Measurements from ENCODE around the gene RFK. TPM values are rescaled to one million over a fixed set of nuclear protein-coding genes. Genes with fewer than 3 reads are reported as not detected.

The RFK gene
- total and polyA plus RNA-seq, 4 donors: 9.4 to 25.0 (median 18.5) TPM

DNA sequence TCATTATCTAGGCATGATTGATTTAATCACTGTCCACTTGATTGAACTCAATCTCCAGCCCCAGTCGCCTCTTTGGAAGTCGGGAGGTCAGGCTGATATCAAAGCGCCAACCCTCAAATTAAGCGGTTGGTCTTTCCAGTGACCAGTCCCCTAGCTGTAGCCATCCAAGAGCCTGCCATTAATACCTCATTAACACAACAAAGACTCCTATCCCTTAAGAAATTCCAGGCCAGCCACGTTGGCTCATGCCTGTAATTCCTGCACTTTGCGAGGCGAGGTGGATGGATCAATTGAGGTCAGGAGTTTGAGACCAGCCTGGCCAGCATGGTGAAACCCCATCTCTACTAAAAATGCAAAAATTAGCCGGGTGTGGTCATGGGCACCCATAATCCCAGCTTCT is 37.4 kb upstream of the RFK start:
- no peak for ATAC-seq (ENCODE audit: low FRiP score)
- H3K4me3 ChIP-seq (ENCODE audit: low read length in 2 of 2): no peak overlapping the region
- intact Hi-C loops (cut with DNase I): no loop called here

DNA sequence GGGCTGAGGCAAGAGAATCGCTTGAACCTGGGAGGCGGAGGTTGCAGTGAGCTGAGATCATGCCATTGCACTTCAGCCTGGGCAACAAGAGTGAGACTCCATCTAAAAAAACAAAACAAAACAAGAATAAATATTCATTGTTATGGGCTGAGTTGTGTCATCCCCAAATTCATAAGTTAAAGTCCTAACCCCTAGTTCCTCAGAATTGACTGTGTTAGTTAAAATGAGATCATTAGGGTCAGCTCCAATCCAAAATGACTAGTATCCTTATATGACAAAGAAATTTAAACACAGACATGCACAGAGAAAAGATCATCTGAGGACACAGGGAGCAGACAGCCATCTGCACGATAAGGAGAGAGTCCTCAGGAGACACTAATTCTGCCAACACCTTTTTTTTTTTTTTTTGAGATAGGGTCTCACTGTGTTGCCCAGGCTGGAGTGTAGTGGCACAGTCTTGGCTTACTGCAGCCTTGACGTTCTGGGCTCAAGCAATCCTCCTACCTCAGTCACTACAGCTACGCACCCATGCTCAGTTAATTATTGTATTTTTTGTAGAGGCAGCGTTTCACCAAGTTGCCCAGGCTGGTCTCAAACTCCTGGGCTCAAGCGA is 32.7 kb upstream of the RFK start:
- intact Hi-C loops (cut with DNase I): no loop called here
- Histone ChIP-seq H3K27ac (ENCODE audit: low read depth in 1 of 2, low read length in 2 of 2) (no peak overlapping the region), H3K27me3 (ENCODE audit: control insufficient read depth in 1 of 2, insufficient read depth in 2 of 2, low read length in 1 of 2) (no peaks in the 10 kb centered on the region), H3K4me3 (ENCODE audit: low read length in 2 of 2) (no peak overlapping the region), H3K36me3 (ENCODE audit: control insufficient read depth in 1 of 2, insufficient read depth in 2 of 2, low read length in 1 of 2) (no peaks in the 10 kb centered on the region), H3K9me3 (ENCODE audit: control insufficient read depth, low read length) (no peaks in the 10 kb centered on the region), H3K4me1 (ENCODE audit: control insufficient read depth in 1 of 2, insufficient read depth in 2 of 2, low read length in 2 of 2) (no peaks in the 10 kb centered on the region)
- ATAC-seq (ENCODE audit: low FRiP score): no peak
- DNase-seq: no peak
- WGBS, 2 donors: 80 to 82% methylated on average over 7 of the region's 7 CpGs

More for the DNA sequence above, 37.4 kb upstream of the RFK start:
- DNase-seq: no peak
- Histone ChIP-seq H3K9me3 (ENCODE audit: control insufficient read depth, low read length) (no peaks in the 10 kb centered on the region), H3K4me1 (ENCODE audit: control insufficient read depth in 1 of 2, insufficient read depth in 2 of 2, low read length in 2 of 2) (no peaks in the 10 kb centered on the region), H3K27ac (ENCODE audit: low read depth in 1 of 2, low read length in 2 of 2) (no peak overlapping the region), H3K27me3 (ENCODE audit: control insufficient read depth in 1 of 2, insufficient read depth in 2 of 2, low read length in 1 of 2) (no peaks in the 10 kb centered on the region), H3K36me3 (ENCODE audit: control insufficient read depth in 1 of 2, insufficient read depth in 2 of 2, low read length in 1 of 2) (no peaks in the 10 kb centered on the region)
- 76 to 80% methylated on average over 8 of the region's 8 CpGs for WGBS, 2 donors

DNA sequence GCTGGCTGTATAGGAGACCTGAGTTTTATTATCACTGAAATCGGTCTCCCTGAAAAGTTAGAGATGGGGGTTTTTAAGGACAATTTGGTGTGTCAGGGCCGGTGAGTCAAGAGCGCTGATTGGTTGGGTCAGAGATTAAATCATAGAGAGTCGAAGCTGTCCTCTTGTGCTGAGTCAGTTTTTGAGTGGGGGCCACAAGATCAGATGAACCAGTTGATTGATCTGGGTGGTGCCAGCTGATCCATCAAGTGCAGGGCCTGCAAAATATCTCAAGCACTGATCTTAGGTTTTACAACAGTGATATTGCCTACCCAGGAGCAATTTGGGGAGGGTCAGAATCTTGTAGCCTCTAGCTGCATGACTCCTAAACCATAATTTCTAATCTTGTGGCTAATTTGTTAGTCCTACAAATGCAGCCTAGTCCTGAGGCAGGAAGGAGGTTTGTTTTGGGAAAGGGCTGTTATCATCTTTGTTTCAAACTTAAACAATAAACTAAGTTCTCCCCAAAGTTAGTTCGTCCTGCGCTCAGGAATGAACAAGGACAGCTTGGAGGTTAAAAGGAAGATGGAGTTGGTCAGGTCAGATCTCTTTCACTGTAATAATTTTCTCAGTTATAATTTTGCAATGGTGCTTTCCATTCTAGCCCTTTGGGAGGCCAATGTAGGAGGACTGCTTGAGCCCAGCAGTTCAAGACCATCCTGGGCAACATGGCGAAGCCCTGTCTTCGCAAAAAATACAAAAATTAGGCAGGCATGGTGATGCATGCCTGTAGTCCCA is 31.6 kb upstream of the RFK start:
- no peaks in the 10 kb centered on the region for H3K27me3 ChIP-seq (ENCODE audit: control insufficient read depth in 1 of 2, insufficient read depth in 2 of 2, low read length in 1 of 2)
- intact Hi-C loops (cut with DNase I): no loop called here
- DNase-seq (no peak), ATAC-seq (ENCODE audit: low FRiP score) (no peak)
- H3K9me3 ChIP-seq (ENCODE audit: control insufficient read depth, low read length): no peaks in the 10 kb centered on the region
- H3K36me3 ChIP-seq (ENCODE audit: control insufficient read depth in 1 of 2, insufficient read depth in 2 of 2, low read length in 1 of 2): no peaks in the 10 kb centered on the region
- WGBS, 2 donors: 91 to 92% methylated on average over 8 of the region's 8 CpGs
- no peaks in the 10 kb centered on the region for H3K4me1 ChIP-seq (ENCODE audit: control insufficient read depth in 1 of 2, insufficient read depth in 2 of 2, low read length in 2 of 2)
- no peak overlapping the region for H3K27ac ChIP-seq (ENCODE audit: low read depth in 1 of 2, low read length in 2 of 2)
- H3K4me3 ChIP-seq (ENCODE audit: low read length in 2 of 2): no peak overlapping the region

DNA sequence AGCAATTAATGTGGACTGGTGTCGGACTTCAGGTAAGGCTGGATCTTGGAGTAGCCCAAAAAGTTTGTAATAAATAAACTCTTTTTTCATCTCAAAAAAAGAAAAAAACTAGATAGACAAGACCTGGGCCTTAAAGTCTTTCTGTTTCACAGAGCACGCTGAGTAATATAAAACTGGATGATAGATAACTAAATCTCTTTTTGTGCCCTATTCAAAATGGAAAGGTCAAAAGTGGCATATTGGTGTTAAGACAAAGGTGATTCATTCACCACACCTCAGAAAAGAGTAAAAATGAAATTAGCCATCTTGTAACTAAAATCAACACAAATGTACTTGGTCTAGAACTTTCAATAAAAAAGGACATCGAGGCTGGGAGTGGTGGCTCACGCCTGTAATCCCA is 30.3 kb upstream of the RFK start:
- no peak overlapping the region for H3K27ac ChIP-seq (ENCODE audit: low read depth in 1 of 2, low read length in 2 of 2)
- WGBS, 2 donors: 95 to 96% methylated on average over 4 of the region's 4 CpGs
- H3K9me3 ChIP-seq (ENCODE audit: control insufficient read depth, low read length): no peaks in the 10 kb centered on the region
- H3K4me1 ChIP-seq (ENCODE audit: control insufficient read depth in 1 of 2, insufficient read depth in 2 of 2, low read length in 2 of 2): no peaks in the 10 kb centered on the region
- intact Hi-C loops (cut with DNase I): no loop called here
- ATAC-seq (ENCODE audit: low FRiP score) (no peak), DNase-seq (no peak)
- no peaks in the 10 kb centered on the region for H3K36me3 ChIP-seq (ENCODE audit: control insufficient read depth in 1 of 2, insufficient read depth in 2 of 2, low read length in 1 of 2)
- H3K4me3 ChIP-seq (ENCODE audit: low read length in 2 of 2): no peak overlapping the region
- no peaks in the 10 kb centered on the region for H3K27me3 ChIP-seq (ENCODE audit: control insufficient read depth in 1 of 2, insufficient read depth in 2 of 2, low read length in 1 of 2)

DNA sequence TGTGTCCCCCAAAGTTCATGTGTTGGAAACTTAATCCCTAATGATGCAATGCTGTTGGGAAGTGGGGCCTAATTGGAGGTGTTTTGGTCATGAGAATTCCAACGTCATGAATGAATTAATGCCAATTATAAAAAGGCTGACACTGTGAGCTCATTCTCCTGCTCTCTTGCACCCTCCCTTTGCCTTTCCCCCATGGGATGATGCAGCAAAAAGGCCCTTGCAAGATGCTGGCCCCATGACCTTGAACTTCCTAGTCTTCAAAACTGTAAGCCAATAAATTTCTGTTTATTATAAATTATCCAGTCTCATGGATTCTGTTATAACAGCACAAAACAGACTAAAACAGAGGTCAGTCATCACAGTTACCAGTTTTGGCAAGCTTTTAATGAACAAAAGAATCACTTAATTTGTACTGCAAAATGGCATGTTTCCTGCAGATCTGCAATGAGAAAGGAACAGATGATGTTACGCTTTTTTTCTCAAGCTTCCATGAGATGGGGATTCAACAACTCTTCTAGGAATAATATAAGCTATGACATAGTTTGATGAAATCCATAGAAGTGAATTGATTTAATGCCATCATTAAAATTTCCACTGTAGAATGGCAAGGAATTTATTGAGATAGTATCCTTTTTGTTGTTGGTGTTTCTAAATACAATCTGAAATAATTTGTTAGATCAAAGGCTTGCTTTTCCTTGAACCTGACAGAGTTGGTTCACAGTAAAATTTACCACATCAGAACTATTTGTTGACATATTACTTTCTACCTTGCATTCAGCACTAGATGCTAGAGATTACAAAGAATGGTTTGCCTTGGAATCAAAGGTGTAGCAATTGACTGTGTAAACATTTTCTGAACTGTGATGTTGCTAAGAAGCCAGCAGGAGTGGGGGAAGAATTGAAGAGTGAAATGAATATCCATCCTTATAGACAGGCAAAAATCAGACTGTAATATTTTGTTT is 29.3 kb upstream of the RFK start:
- H3K36me3 ChIP-seq (ENCODE audit: control insufficient read depth in 1 of 2, insufficient read depth in 2 of 2, low read length in 1 of 2): no peaks in the 10 kb centered on the region
- intact Hi-C loops (cut with DNase I): no loop called here
- ATAC-seq (ENCODE audit: low FRiP score): no peak
- no peak overlapping the region for H3K27ac ChIP-seq (ENCODE audit: low read depth in 1 of 2, low read length in 2 of 2)
- 69 to 72% methylated on average over 2 of the region's 2 CpGs for WGBS, 2 donors
- DNase-seq: no peak
- H3K4me1 ChIP-seq (ENCODE audit: control insufficient read depth in 1 of 2, insufficient read depth in 2 of 2, low read length in 2 of 2): no peaks in the 10 kb centered on the region
- H3K4me3 ChIP-seq (ENCODE audit: low read length in 2 of 2): no peak overlapping the region
- no peaks in the 10 kb centered on the region for H3K27me3 ChIP-seq (ENCODE audit: control insufficient read depth in 1 of 2, insufficient read depth in 2 of 2, low read length in 1 of 2)
- no peaks in the 10 kb centered on the region for H3K9me3 ChIP-seq (ENCODE audit: control insufficient read depth, low read length)

DNA sequence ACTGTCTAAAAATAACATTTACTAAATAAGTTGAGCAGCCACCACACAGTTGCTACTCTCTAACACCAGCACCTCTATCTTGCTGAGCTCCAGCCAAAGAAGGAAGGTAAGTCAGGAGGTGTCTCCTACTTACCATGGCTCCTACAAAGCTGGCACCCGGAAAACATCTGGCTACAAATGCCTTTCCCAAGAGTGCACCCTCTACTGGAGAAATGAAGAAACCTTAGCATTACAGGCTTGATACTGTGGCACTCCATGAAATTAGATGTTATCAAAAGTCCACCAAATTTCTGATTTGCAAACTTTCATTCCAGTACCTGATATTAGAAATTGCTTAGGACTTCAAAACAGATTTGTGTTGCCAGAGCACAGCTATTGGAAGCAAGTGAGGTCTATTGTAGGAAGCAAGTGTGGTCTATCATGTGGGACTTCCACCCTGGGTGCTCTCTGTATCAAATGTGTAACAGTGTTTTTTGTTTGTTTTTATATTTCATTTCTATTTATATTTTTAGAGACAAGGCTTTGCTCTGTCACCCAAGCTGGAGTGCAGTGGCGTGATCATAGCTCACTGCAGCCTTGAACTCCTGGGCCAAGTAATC is 25.7 kb upstream of the RFK start:
- no peaks in the 10 kb centered on the region for H3K4me1 ChIP-seq (ENCODE audit: control insufficient read depth in 1 of 2, insufficient read depth in 2 of 2, low read length in 2 of 2)
- no peak overlapping the region for H3K4me3 ChIP-seq (ENCODE audit: low read length in 2 of 2)
- no peaks in the 10 kb centered on the region for H3K27me3 ChIP-seq (ENCODE audit: control insufficient read depth in 1 of 2, insufficient read depth in 2 of 2, low read length in 1 of 2)
- no peaks in the 10 kb centered on the region for H3K36me3 ChIP-seq (ENCODE audit: control insufficient read depth in 1 of 2, insufficient read depth in 2 of 2, low read length in 1 of 2)
- 78 to 83% methylated on average over 2 of the region's 2 CpGs for WGBS, 2 donors
- ATAC-seq (ENCODE audit: low FRiP score): no peak
- H3K27ac ChIP-seq (ENCODE audit: low read depth in 1 of 2, low read length in 2 of 2): no peak overlapping the region
- intact Hi-C loops (cut with DNase I): no loop called here
- DNase-seq: no peak
- H3K9me3 ChIP-seq (ENCODE audit: control insufficient read depth, low read length): peaks cover 2% of the 10 kb centered on the region

DNA sequence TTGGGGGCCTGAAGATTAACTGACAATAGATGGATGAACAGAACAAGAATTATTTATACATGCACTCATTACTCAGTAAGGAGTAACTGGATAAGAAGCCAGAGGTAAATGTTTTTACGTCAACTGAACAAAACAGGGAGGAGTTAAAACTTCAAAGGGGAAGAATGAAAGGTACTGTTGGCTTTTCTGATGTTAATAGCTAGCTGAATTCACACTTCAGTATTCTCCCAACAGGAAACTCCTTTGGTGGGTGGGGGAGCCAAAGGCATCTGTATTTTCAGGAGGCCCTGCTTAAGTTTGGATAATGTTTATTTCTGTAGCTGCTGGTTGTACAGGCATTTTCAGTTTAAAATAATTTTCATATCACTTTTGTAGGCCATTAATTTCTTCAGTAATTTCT is 23.2 kb upstream of the RFK start:
- peaks cover 2% of the 10 kb centered on the region for H3K9me3 ChIP-seq (ENCODE audit: control insufficient read depth, low read length)
- 26 to 38% methylated on average over 1 of the region's 1 CpG for WGBS, 2 donors
- H3K4me1 ChIP-seq (ENCODE audit: control insufficient read depth in 1 of 2, insufficient read depth in 2 of 2, low read length in 2 of 2): no peaks in the 10 kb centered on the region
- intact Hi-C loops (cut with DNase I): no loop called here
- no peak overlapping the region for H3K4me3 ChIP-seq (ENCODE audit: low read length in 2 of 2)
- DNase-seq: no peak
- ATAC-seq (ENCODE audit: low FRiP score): no peak
- H3K27me3 ChIP-seq (ENCODE audit: control insufficient read depth in 1 of 2, insufficient read depth in 2 of 2, low read length in 1 of 2): no peaks in the 10 kb centered on the region
- no peak overlapping the region for H3K27ac ChIP-seq (ENCODE audit: low read depth in 1 of 2, low read length in 2 of 2)
- no peaks in the 10 kb centered on the region for H3K36me3 ChIP-seq (ENCODE audit: control insufficient read depth in 1 of 2, insufficient read depth in 2 of 2, low read length in 1 of 2)

DNA sequence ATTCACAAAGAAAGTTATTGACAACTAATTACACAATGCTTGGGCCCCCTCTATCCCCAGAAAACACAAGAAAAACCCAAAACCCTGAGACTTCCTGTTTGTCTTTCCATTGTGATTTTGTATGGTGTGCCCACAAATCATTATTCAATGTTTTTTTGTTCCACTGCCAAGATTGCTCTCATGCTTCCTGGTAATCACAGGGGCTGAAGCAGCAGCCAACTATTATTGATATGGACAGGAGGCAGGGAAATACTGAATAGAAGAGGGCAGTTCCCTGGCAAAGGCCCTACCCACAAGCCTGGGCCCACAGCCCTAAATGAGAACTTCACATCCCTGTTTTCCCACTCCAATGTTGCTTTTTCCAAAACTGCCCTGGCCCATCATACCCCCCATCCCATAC is 21.5 kb upstream of the RFK start:
- no peak for DNase-seq
- intact Hi-C loops (cut with DNase I): no loop called here
- H3K4me3 ChIP-seq (ENCODE audit: low read length in 2 of 2): no peak overlapping the region
- H3K27me3 ChIP-seq (ENCODE audit: control insufficient read depth in 1 of 2, insufficient read depth in 2 of 2, low read length in 1 of 2): no peaks in the 10 kb centered on the region
- no peaks in the 10 kb centered on the region for H3K36me3 ChIP-seq (ENCODE audit: control insufficient read depth in 1 of 2, insufficient read depth in 2 of 2, low read length in 1 of 2)
- no peak for ATAC-seq (ENCODE audit: low FRiP score)
- peaks cover 2% of the 10 kb centered on the region for H3K9me3 ChIP-seq (ENCODE audit: control insufficient read depth, low read length)
- H3K27ac ChIP-seq (ENCODE audit: low read depth in 1 of 2, low read length in 2 of 2): no peak overlapping the region
- H3K4me1 ChIP-seq (ENCODE audit: control insufficient read depth in 1 of 2, insufficient read depth in 2 of 2, low read length in 2 of 2): no peaks in the 10 kb centered on the region
